NB4 (cell line): ENCODE results near the gene SET.

Experiments used
- POLR2A ChIP-seq: IDR thresholded peaks from 2 replicates; pipeline ENCODE4 v1.6.1; 2011; ENCODE audit warnings: mild to moderate bottlenecking; ENCODE audit not compliant: insufficient read length; ENCODE audit errors: extremely low read depth
- TF ChIP-seq, protein P1 (sequence below): IDR thresholded peaks from one replicate; pipeline ENCODE4 v1.5.1; 2012; ENCODE audit warnings: low read depth, low read length

DNA sequence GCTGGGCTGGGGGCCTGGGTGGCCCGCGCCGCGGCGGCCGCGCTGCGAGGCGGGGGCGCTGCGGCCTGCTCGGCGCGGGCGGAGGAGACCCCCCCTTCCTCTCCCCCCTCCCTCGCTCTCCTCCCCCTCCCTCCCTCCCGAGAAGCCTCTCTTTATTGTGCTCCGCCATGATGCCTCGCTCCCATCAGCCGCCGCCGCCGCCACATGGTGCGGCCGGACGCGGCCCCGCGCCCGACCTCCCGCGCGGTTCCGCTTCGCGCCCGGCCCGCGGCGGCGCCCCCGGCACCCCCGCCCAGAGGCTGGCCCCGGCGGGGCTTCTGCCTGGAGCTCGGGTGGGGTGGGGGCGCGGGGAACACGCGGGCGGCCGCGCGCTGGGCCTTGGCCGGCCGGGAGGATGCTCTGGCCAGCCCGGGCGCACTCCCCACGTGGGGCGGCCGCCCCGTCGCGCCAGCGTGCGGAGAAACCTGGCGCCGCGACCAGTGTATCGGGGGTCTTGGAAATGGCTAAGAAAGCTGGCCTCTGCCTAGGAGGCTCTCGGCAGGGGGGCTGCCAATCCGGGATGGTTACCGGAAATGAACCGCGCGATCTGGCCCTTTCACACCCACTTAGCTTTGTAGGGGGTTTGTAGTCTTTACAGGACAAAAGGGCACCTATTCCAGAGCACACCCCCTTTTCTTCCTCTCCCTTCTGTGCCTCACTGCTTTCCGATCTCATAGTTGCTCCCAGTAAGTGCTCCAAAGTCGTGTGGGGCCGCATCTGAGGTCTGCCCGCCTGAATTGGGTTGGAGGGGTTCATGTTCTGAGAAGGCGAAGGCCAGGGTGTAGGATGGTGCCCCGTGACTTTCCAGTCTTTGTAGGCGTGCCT is 1.0 kb downstream of the SET start:
- TF ChIP-seq, protein P1, sequence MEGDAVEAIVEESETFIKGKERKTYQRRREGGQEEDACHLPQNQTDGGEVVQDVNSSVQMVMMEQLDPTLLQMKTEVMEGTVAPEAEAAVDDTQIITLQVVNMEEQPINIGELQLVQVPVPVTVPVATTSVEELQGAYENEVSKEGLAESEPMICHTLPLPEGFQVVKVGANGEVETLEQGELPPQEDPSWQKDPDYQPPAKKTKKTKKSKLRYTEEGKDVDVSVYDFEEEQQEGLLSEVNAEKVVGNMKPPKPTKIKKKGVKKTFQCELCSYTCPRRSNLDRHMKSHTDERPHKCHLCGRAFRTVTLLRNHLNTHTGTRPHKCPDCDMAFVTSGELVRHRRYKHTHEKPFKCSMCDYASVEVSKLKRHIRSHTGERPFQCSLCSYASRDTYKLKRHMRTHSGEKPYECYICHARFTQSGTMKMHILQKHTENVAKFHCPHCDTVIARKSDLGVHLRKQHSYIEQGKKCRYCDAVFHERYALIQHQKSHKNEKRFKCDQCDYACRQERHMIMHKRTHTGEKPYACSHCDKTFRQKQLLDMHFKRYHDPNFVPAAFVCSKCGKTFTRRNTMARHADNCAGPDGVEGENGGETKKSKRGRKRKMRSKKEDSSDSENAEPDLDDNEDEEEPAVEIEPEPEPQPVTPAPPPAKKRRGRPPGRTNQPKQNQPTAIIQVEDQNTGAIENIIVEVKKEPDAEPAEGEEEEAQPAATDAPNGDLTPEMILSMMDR, result no peak
- TF ChIP-seq POLR2A, result no peak
